Colonic mucosa (tissue), 4 donors: ENCODE data around the gene GPANK1. TPM values are rescaled to one million over a fixed set of nuclear protein-coding genes. Genes with fewer than 3 reads are reported as not detected.
A peak's percentile ranks its signal among the peaks of the same experiment; 100 is the strongest.

ENCODE experiments used
- DNase-seq: peaks from one replicate; pipeline ENCODE4 v3.0.0-alpha.2; 2020
- H3K27ac ChIP-seq: fragments of 200-600 bp; one replicate; pipeline ENCODE4 v1.8.0; 2021
- H3K27me3 ChIP-seq: fragments of 200-600 bp; one replicate; pipeline ENCODE4 v1.8.0; 2021
- H3K36me3 ChIP-seq: fragments of 200-600 bp; one replicate; pipeline ENCODE4 v1.8.0; 2021
- H3K4me1 ChIP-seq: fragments of 200-600 bp; one replicate; pipeline ENCODE4 v1.8.0; 2021; ENCODE audit warnings: mild to moderate bottlenecking
- H3K4me3 ChIP-seq: fragments of 200-600 bp; one replicate; pipeline ENCODE4 v1.8.0; 2021
- H3K9ac ChIP-seq, 2 donors: one replicate each; pipeline ENCODE4 v1.7.0; 2013; ENCODE audit warnings: control low read depth in 2 of 2, low read depth in 2 of 2, low read length in 2 of 2
- H3K9me3 ChIP-seq: fragments of 200-600 bp; one replicate; pipeline ENCODE4 v1.8.0; 2021
- intact Hi-C: fragments of 100-400 bp; cut with DNase I; formaldehyde crosslinking; loops from one replicate; pipeline ENCODE4 v1.14.1; 2022
- total RNA-seq, 2 donors: library from RNA; stranded (reverse); fragmentation: NEBNext Ultra II Directional in 1 of 2; extraction: Animal tissue kit (Norgen Biotek cat#: 25700) in 1 of 2; gene quantifications; one replicate each; pipeline ENCODE4 v1.2.1, GENCODE V29; 2021
- TF ChIP-seq, protein P1 (sequence below): fragments of 200-600 bp; IDR thresholded peaks from one replicate; pipeline ENCODE4 v1.8.0; 2022; ENCODE audit warnings: antibody characterized with exemption, mild to moderate bottlenecking
- donor health status: healthy.
- donor health status: DM: no; HTN: no; CAD: no.
- donor health status: DM: no; HTN: no; CAD: no.

GPANK1 gene
- total RNA-seq, 2 donors from 2014 or later, result 11.0 to 14.9 TPM

DNA sequence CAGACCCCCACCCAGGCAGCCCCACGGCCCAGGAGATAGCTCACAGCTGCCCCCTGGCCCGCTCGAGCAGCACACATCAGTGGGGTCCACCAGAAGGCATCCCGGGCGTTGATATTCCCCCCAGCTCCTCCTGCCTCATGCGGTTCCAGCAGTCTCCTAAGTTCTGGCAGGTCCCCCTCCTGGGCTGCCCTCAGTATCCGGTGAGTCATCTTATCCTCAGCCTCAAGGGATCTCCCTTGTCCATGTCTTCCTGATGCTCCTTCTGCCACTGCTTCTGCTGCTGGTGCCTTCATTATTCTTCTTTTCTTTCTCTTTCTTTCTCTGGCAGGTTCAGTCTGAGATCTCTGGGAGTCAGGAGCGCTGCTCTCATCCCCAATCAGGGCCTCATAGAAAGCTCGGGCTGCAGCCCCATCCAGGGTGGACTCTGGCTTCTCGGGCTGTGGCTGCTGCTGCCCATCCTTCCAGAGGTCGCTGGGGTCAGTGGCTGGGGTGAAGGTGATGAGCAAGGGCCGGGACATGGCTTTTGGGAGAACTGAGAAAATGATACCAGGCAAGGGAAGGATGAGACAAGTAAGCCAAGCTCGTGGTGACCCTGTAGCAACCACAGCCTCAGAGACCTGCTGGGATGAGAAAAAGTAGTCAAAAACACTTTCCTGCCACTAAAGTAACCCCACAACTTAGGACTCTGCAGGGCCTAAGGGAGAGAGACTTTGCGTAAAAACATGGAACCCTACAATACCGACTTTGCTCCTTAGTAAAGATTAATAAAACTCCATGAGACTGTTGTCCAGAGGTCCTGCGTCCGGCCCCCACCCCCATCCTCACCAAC is 622 bp downstream of the GPANK1 start:
- Histone ChIP-seq H3K4me1 (peaks cover 23% of the 10 kb centered on the region), H3K4me3 (peak overlapping the region; percentile 87), H3K27ac (peak overlapping the region; percentile 91), H3K27me3 (no peaks in the 10 kb centered on the region), H3K9me3 (no peaks in the 10 kb centered on the region), H3K36me3 (peaks cover 9% of the 10 kb centered on the region), H3K9ac (peak overlapping the region; percentile 71 to 96)
- intact Hi-C loops, result no loop called here
- no peak for DNase-seq
- TF ChIP-seq, protein P1, sequence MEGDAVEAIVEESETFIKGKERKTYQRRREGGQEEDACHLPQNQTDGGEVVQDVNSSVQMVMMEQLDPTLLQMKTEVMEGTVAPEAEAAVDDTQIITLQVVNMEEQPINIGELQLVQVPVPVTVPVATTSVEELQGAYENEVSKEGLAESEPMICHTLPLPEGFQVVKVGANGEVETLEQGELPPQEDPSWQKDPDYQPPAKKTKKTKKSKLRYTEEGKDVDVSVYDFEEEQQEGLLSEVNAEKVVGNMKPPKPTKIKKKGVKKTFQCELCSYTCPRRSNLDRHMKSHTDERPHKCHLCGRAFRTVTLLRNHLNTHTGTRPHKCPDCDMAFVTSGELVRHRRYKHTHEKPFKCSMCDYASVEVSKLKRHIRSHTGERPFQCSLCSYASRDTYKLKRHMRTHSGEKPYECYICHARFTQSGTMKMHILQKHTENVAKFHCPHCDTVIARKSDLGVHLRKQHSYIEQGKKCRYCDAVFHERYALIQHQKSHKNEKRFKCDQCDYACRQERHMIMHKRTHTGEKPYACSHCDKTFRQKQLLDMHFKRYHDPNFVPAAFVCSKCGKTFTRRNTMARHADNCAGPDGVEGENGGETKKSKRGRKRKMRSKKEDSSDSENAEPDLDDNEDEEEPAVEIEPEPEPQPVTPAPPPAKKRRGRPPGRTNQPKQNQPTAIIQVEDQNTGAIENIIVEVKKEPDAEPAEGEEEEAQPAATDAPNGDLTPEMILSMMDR, result no peak

- Histone ChIP-seq H3K36me3 (peaks cover 3% of the 10 kb centered on the region), H3K4me1 (peaks cover 27% of the 10 kb centered on the region), H3K9me3 (no peaks in the 10 kb centered on the region), H3K9ac (peak overlapping the region; percentile 71 to 96), H3K4me3 (peak overlapping the region; percentile 87), H3K27ac (peak overlapping the region; percentile 91), H3K27me3 (no peaks in the 10 kb centered on the region)
- intact Hi-C loops, result no loop called here
- DNase-seq, result no peak
- TF ChIP-seq, protein P1, result no peak
Measured at GRCh38 chr6:31663126-31663960, 1.5 kb downstream of the GPANK1 start.

- Histone ChIP-seq H3K4me1 (peaks cover 27% of the 10 kb centered on the region), H3K9me3 (no peaks in the 10 kb centered on the region), H3K27ac (no peak overlapping the region), H3K9ac (peak overlapping the region in 1 of 2 donors; percentile 26), H3K36me3 (no peaks in the 10 kb centered on the region), H3K4me3 (no peak overlapping the region), H3K27me3 (no peaks in the 10 kb centered on the region)
- intact Hi-C loops, result no loop called here
- DNase-seq, result no peak
- TF ChIP-seq, protein P1, result no peak
Measured at GRCh38 chr6:31662124-31662723, 2.6 kb downstream of the GPANK1 start.

DNA sequence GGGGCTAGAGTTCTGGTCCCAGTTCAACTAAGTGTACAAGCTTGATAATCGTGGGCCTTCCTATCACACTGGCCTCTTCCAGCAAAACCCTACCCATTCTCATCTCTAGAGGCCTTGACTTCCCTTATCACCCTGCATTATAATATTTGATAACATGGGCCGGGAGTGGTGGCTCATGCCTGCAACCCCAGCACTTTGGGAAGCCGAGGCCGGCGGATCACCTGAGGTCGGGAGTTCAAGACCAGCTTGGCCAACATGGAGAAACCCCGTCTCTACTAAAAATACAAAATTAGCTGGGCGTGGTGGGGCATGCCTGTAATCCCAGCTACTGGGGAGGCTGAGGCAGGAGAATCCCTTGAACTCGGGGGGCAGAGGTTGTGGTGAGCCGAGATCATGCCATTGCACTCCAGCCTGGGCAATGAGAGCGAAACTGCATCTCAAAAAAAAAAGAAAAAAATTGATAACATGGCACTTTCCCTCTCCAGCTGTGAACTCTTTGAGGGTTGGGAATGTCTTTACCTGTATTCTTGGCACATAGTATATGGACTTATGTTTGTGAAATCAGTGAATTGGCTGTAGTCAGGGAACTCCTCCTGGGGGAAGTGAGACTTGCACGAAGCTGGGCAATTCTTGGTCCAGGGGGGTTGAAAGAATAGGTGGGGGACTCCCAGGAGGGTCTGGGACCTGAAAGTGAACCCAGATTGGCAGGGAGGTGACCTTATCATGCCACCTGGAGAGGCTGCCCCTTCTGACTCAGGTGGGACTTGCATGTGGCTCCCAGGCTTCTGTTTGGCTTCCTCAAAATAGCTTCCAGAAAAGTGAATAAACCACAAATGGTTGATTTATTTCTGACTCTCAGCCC is 3.3 kb downstream of the GPANK1 start:
- Histone ChIP-seq H3K4me1 (peaks cover 22% of the 10 kb centered on the region), H3K9ac (peak overlapping the region in 1 of 2 donors; percentile 94)

More for the DNA sequence above, 3.3 kb downstream of the GPANK1 start:
- Histone ChIP-seq H3K27ac (peak overlapping the region; percentile 89), H3K27me3 (no peaks in the 10 kb centered on the region), H3K9me3 (no peaks in the 10 kb centered on the region), H3K36me3 (no peaks in the 10 kb centered on the region), H3K4me3 (peak overlapping the region; percentile 76)
- TF ChIP-seq, protein P1, result no peak
- intact Hi-C loops, result no loop called here
- no peak for DNase-seq
